ENCODE results near the gene ABHD8.

- peak; percentile 60 to 90 for TF ChIP-seq CTCF (IDR thresholded peaks at IDR 0.05)
- no peak for TF ChIP-seq POLR2A (IDR thresholded peaks at IDR 0.05)
Measured at GRCh38 chr19:17260842-17261325, 42.3 kb downstream of the ABHD8 start.

Measured in suprapubic skin (tissue), 3 donors.